CD4-positive, alpha-beta T cell treated with Interleukin-17A for 4 hours (primary cell): Measurements from ENCODE around the gene SOX4.

Experiments used
- DNase-seq: peaks from one replicate; pipeline ENCODE4 v3.0.0-alpha.2; 2020; ENCODE audit warnings: mixed read lengths

Gene SOX4

DNA sequence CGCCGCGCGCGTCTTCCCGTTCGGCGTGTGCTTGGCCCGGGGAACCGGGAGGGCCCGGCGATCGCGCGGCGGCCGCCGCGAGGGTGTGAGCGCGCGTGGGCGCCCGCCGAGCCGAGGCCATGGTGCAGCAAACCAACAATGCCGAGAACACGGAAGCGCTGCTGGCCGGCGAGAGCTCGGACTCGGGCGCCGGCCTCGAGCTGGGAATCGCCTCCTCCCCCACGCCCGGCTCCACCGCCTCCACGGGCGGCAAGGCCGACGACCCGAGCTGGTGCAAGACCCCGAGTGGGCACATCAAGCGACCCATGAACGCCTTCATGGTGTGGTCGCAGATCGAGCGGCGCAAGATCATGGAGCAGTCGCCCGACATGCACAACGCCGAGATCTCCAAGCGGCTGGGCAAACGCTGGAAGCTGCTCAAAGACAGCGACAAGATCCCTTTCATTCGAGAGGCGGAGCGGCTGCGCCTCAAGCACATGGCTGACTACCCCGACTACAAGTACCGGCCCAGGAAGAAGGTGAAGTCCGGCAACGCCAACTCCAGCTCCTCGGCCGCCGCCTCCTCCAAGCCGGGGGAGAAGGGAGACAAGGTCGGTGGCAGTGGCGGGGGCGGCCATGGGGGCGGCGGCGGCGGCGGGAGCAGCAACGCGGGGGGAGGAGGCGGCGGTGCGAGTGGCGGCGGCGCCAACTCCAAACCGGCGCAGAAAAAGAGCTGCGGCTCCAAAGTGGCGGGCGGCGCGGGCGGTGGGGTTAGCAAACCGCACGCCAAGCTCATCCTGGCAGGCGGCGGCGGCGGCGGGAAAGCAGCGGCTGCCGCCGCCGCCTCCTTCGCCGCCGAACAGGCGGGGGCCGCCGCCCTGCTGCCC lies 1.1 kb downstream of the SOX4 start:
- DNase-seq: peak; percentile 34

DNA sequence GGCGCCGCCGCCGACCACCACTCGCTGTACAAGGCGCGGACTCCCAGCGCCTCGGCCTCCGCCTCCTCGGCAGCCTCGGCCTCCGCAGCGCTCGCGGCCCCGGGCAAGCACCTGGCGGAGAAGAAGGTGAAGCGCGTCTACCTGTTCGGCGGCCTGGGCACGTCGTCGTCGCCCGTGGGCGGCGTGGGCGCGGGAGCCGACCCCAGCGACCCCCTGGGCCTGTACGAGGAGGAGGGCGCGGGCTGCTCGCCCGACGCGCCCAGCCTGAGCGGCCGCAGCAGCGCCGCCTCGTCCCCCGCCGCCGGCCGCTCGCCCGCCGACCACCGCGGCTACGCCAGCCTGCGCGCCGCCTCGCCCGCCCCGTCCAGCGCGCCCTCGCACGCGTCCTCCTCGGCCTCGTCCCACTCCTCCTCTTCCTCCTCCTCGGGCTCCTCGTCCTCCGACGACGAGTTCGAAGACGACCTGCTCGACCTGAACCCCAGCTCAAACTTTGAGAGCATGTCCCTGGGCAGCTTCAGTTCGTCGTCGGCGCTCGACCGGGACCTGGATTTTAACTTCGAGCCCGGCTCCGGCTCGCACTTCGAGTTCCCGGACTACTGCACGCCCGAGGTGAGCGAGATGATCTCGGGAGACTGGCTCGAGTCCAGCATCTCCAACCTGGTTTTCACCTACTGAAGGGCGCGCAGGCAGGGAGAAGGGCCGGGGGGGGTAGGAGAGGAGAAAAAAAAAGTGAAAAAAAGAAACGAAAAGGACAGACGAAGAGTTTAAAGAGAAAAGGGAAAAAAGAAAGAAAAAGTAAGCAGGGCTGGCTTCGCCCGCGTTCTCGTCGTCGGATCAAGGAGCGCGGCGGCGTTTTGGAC lies 2.0 kb downstream of the SOX4 start:
- peak; percentile 5 for DNase-seq

DNA sequence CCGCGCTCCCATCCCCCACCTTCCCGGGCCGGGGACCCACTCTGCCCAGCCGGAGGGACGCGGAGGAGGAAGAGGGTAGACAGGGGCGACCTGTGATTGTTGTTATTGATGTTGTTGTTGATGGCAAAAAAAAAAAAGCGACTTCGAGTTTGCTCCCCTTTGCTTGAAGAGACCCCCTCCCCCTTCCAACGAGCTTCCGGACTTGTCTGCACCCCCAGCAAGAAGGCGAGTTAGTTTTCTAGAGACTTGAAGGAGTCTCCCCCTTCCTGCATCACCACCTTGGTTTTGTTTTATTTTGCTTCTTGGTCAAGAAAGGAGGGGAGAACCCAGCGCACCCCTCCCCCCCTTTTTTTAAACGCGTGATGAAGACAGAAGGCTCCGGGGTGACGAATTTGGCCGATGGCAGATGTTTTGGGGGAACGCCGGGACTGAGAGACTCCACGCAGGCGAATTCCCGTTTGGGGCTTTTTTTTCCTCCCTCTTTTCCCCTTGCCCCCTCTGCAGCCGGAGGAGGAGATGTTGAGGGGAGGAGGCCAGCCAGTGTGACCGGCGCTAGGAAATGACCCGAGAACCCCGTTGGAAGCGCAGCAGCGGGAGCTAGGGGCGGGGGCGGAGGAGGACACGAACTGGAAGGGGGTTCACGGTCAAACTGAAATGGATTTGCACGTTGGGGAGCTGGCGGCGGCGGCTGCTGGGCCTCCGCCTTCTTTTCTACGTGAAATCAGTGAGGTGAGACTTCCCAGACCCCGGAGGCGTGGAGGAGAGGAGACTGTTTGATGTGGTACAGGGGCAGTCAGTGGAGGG lies 2.8 kb downstream of the SOX4 start:
- peak; percentile 19 for DNase-seq

DNA sequence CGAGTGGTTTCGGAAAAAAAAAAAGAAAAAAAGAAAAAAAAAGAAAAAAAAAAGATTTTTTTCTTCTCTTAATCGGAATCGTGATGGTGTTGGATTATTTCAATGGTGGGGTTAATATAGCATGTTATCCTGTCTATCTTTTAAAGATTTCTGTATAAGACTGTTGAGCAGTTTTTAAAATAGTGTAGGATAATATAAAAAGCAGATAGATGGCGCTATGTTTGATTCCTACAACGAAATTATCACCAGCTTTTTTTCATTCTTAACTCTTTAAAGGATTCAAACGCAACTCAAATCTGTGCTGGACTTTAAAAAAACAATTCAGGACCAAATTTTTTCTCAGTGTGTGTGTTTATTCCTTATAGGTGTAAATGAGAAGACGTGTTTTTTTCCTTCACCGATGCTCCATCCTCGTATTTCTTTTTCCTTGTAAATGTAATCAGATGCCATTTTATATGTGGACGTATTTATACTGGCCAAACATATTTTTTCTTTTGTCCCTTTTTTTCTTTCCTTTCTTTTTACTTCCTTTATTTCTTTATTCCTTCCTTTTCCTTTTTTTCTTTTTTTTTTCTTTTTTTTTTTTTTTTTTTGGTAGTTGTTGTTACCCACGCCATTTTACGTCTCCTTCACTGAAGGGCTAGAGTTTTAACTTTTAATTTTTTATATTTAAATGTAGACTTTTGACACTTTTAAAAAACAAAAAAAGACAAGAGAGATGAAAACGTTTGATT lies 3.6 kb downstream of the SOX4 start:
- no peak for DNase-seq

DNA sequence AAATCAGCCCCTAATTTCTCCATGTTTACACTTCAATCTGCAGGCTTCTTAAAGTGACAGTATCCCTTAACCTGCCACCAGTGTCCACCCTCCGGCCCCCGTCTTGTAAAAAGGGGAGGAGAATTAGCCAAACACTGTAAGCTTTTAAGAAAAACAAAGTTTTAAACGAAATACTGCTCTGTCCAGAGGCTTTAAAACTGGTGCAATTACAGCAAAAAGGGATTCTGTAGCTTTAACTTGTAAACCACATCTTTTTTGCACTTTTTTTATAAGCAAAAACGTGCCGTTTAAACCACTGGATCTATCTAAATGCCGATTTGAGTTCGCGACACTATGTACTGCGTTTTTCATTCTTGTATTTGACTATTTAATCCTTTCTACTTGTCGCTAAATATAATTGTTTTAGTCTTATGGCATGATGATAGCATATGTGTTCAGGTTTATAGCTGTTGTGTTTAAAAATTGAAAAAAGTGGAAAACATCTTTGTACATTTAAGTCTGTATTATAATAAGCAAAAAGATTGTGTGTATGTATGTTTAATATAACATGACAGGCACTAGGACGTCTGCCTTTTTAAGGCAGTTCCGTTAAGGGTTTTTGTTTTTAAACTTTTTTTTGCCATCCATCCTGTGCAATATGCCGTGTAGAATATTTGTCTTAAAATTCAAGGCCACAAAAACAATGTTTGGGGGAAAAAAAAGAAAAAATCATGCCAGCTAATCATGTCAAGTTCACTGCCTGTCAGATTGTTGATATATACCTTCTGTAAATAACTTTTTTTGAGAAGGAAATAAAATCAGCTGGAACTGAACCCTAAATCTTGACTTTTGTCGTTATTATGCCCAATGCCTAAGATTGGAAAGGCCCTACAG lies 4.5 kb downstream of the SOX4 start:
- DNase-seq: no peak

DNA sequence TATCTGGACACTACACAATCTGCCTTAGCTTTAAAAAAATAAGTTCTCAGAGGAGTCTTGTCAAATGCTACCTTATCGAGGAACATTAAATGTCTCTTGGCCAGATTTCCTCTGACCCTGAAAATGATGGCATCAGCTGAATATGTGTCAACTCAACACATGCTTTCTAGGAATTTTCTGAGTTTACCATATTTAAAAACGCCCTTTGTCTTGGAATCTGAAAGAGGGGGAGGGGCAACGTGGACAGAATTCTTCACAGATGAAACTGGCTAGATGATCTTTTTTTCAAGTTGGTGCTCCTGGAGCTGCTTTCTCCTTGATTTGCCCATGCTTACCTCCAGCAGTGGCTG lies 5.1 kb downstream of the SOX4 start:
- DNase-seq: no peak

DNA sequence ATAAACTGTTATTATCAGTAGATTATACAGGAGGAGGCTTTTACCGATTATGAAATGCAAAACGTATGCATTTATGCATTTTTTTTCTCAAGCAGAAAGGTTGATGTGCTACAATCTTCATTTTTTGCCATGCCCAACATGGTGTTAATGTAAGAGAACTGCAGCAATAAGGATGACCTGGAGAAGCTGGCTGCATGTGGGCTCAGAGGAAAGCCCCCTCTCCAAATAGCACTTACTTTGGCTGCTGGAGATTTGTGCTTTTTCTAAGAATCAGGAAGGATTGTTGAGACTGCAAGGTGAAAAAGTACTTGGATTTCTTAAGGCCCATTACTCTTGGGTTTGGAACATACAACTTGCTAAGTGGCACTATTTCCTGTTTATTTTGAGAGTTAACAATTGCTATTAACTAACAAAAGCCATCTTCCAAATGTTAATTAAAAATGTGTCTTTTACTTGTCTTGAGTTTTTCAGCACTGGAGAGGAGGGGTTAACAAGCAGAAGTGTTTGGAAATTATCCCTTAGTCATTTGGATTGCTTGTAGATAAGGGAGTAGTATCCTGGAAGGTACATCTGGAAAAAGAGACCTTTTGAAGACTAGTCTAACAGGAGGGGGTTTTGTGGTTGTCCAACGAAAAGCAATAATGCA lies 5.6 kb downstream of the SOX4 start:
- DNase-seq: no peak

DNA sequence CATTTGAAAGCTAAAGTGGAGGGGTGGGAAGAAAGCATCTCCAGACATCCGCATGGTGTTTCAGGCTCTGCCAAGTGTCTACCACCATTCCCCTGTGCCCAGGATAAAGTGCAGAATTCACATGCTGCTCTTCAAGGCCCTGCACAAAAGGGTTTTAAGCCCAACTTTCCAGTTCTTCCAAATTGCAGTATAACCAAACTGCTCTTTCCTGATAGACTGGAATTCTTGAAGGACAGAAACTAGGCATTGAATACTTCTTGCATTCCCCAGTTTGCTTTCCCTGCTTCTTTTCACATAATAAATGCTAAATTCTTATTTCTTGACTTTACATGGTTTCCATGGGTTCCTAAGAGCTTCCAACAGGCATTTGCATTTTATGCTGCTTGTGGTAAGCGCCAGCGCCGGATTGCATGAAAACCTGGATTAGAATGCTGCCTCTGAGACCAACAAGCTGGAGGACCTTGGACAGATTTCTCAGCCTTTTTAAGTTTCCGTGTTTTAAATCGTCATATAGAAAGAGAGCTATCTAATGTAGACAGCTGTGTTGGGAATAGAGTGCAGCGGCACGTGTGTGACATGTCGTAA lies 7.9 kb downstream of the SOX4 start:
- DNase-seq: no peak

DNA sequence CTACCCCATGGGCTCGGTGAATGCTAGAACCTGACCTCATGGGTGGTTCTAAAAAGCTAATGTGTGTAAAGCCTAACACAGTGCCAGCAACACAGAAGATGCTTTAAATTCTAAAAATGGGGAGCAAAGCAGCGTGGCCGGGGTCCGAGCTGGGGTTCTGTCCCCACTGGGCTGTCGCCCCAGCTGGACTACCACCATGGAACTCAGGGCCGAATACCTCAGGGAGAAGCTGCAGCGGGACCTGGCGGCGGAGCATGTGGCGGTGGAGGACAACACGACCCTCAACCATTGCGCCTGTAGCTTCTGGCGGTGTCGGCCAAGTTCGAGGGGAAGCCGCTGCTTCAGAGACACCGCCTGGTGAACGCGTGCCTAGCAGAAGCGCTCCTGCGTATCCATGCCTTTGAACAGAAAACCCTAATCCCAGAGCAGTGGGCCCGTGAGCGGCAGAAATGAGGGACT lies 8.4 kb downstream of the SOX4 start:
- no peak for DNase-seq

DNA sequence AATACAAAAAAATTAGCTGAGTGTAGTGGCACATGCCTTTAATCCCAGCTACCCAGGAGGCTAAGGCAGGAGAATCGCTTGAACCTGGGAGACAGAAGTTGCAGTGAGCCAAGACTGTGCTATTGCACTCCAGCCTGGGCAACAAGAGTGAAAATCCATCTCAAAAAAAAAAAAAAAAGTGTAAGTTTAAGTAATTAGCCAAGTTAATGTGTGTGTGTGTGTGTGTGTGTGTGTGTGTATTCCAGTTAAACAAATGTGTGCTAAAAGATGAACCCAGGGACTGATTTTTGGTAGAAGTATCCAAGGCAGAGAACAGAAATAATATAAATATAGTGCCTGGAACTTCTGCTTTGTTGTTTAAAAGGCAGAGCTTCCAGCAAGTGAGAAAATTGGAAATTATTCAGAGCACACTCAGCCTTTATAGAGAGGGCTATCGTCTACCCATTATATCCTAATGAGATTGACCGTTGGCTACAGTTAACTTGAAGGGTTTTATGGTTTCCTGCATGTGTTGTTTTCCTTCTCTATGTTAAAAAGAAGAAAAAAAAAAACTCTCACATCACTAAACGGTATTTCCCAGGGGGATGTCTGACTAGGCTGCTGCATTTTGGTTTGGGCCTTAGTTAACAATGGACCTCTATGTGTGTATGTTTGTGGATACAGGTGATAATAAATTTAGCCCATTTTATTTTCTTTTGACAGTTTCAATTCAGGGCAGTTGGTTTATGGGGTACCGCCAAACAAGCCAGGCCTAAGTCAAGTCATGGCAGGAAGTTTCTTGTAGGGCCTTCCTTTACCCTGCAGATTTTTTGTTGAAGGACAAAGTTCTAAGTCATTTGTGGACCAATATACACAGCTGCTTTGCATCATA lies 9.8 kb downstream of the SOX4 start:
- no peak for DNase-seq

DNA sequence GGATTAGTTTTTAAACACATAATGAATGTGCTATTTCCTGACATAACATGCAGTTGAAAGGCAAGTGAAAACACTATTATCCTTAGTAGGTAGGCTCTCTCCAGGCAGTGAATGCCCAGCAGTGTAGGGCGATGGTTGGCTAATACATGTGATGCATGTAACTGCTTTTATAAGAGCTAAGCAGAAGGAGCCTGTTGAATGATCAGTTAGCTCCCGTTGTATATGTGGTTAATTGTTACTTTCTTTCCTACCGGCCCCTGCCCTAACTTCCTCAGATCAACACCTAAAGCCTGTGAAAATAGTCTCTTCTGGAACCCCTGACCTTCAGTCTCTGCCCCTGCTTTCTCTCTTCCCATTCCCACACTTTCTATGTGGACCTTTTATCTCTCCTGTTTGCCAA lies 10.5 kb downstream of the SOX4 start:
- no peak for DNase-seq

DNA sequence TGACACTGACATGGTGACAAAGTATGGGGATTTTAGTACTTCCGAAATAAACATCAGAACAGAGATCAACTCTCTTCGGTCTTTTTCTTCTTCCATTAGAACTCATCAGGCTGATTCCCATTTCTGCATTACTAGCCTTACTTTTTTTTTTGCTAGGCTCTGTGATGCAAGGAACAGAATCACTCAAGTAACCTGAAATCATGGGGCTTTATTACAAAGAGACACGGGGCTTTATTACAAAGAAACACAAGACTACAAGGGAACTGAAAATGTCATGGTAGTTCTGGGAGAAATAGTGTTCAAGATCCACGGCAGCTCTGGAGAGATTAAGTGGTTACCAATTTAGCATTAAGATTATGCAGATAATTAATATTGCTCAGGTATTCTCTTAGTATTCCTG lies 11.6 kb downstream of the SOX4 start:
- no peak for DNase-seq

DNA sequence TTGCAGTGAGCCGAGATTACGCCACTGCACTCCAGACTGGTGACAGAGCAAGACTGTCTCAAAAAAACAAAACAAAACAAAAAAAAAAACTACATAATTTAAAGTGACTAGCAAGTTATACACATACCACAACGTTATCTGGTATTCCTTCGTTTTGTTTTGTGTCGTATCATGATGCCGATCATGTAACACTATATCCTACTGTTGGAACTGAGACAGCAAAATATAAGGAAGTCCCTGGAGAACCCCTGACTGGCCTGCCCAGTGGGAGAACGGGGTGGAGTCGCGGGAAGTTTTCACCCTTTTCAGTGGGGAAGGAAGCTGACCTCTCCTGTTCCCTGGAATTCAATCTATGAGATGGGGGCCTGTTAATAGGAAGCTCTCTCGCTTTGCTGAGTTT lies 15.1 kb downstream of the SOX4 start:
- no peak for DNase-seq

DNA sequence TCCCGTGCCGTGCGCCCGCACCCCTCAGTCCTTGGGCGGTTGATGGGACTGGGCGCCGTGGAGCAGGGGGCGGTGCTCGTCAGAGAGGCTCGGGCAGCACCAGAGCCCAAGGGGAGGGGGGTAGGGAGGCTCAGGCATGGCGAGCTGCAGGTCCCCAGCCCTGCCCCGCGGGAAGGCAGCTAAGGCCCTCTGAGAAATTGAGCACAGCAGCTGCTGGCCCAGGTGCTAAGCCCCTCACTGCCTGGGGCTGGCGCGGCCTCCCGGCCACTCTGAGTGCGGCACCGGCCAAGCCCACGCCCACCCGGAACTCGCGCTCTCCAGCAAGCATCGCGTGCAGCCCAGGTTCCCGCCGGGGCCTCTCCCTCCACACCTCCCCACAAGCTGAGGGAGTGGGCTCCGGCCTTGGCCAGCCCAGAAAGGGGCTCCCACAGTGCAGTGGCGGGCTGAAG lies 16.4 kb downstream of the SOX4 start:
- no peak for DNase-seq

DNA sequence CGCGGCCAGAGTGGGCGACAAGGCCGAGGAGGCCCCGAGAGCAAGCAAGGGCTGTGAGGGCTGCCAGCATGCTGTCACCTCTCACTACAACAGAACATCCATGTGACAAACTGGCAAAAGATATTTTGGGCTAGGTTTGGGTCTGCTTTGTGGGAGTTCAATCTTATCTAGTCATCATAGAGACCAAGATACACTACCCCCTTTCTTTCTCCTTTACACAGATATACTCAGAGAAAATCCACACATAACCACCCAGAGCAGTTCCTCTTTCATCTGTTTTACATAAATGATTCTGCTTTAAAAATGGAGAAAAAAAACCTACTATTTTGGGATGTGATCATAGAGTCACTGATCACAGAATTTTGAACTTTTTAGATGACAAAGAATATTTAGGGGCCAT lies 16.8 kb downstream of the SOX4 start:
- no peak for DNase-seq

DNA sequence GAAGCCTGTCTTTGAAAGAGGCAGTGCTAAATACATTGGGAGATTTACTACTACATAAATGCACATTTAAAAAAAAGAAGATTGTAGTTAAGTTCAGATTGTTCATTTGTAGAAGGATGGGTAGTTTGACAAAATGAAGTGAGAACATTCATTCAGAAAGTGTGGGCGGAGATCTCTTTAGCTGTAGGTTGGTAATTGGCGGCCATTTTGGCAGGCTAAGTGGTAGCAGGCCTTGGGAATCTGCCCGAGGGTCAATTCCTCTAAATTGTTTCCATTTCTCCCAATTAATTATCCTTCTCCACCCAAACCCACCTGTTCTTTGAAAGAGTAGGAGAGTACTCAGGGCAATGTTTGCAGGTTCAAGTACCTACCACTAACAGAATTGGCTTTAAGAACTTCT lies 17.9 kb downstream of the SOX4 start:
- DNase-seq: no peak

DNA sequence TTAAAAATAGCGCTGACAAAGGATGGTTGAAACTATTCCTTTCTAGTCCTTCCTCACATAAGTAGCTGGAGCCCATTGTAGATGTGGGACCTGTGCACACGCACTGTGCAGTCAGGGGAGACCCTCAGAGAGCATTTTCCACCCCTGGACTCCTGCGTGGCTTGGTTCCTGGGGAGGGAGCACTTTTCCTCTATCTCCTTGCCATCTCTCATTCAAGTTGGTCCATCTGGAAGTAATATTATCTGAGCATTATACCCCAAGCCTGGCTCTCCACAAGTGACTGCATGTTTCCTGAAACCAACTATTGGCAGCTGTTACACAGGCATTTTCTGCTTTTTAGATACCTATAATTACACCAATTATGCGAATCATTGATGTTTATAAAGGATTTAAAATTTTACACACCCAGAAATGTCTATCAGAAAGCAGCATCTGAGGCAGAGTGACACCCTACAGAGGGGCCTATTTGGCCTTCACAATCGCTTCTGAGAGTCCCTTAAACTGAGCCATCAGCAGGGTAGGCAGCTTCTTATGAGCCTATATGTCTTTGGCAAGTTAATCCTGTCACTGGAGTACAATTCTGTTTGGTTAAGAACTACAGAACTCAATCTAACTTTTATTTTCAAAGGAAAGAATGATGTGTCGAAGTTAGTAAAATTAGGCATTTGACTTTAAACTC lies 18.7 kb downstream of the SOX4 start:
- DNase-seq: no peak

DNA sequence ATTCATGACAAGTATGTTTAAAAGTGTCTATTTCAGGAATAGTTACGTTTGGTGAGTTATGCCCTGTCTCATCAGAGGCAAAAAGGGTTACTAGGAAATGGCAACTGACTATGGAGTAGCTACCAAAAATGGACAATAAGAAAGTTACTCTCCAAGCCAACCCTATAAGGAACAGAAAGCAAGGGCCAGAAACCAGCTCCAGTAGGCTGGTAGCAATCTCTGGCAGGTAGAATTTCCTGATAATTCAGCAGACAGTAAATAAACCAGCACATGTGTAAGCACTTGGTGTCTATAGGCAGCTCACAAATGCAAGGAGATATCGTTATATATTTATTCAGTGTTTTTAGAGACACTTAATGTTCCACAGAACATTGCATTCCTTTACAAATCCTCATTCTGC lies 20.3 kb downstream of the SOX4 start:
- no peak for DNase-seq

DNA sequence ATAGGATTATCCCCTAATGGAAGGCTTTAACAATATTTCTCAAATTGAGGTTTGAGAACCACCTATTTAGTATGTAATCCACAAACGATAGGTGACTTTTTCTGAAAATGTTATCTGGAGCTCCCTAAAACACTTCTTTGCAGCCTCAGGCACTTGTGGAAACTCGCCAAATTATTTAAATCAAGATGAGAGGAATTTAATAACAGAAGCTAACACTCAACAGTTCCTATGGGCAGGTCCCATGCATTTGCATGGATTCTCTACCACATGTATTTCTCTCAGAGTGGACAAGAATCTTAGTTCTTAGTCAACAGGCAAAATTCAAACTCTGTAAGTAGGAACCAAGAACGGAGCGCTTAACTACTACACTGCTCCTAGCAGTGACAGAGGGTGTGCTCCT lies 20.7 kb downstream of the SOX4 start:
- DNase-seq: no peak
